OCI-LY1 (cell line): Measurements from ENCODE around the gene TCF25.

Experiments used
- CTCF ChIP-seq: fragments of 200-600 bp; sonication (generic), shearing (Covaris generic); IDR thresholded peaks from 2 replicates; pipeline ENCODE4 v1.5.1; 2017; ENCODE audit warnings: mild to moderate bottlenecking, antibody characterized with exemption, low read length, moderate library complexity, mixed read lengths
- EZH2 ChIP-seq: fragments of 200-600 bp; sonication (generic), shearing (Covaris generic); IDR thresholded peaks from 2 replicates; pipeline ENCODE4 v1.8.0; 2017; ENCODE audit warnings: borderline replicate concordance, mixed run types, mild to moderate bottlenecking, antibody characterized with exemption, low read length, moderate library complexity, mixed read lengths

- TF ChIP-seq CTCF, result no peak; the same call in 1 of the 2 replicates
- TF ChIP-seq EZH2, result no peak
Measured at GRCh38 chr16:89920723-89921122, 47.3 kb downstream of the TCF25 start.
